ENCODE measurements around the gene BRPF3.

Gene BRPF3

DNA sequence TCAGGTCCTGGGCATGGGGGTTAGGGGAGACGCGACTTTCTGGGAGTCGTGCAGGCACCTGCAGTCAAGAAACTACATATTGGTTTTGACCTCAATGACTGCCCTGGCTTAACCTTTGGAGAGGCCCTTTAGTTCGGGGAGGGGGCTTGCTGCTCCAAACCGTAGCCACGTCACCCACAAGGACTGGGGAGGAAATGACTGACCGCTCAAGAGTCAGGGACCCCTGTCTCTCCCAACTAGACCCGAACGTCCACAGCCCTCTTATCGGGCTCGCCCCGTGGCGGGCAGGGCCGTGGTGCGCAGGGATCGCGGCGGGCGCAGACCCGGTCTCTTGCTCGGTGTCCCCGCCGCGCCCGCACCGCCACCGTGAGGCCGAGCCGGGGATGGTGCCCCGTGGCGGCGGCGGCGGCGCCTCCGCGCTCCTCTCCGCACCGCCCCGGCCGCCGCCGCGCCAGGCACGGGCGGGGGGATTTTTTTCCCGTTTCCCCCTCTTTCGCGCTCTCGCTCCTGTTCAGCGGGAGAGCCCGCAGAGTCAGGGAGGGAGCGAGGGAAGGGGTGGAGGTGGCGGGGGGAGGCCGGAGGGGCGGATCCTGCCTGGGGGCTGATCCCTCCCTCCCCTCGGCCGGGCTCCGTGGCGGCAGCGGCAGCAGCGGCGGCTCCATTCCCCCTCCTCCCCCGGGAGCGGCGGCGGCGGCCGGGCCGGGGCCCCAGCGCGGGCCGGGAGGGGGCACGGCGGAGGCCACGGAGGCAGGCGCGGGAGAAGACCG lies at the start of gene BRPF3:
Gene BRPF3 (plus strand): TSS at position 632 of the 767 bp plus-strand sequence. CDS start 3,579 bp downstream, outside the sequence.
- peak; percentile 88 for DNase-seq (ENCODE audit: low spot score)

GRCh38 chr6:36147294-36147693 lies 49.2 kb upstream of the BRPF3 start:
- no peak for DNase-seq (ENCODE audit: low spot score)

GRCh38 chr6:36149476-36149875 lies 47.1 kb upstream of the BRPF3 start:
- DNase-seq (ENCODE audit: low spot score), result no peak

DNA sequence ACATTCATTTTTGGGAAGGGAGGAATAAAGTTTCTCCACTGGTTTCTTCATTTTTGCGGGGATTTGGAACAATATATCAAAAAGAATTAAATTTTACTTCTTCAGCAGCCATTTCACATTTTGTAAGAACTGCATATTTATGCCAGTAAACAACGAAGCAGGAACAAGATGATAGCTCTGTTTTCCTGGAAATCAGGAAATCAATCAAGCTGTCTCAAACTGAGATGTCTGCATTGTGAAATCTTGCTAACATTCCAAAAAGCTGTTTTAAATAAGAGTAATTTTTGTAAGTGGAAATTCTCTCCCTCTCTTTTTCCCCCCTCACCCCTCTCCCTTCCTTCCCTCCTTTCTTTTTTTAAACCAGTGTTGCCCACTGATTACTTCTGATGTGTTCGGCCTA lies 46.3 kb upstream of the BRPF3 start:
- no peak for DNase-seq (ENCODE audit: low spot score)

DNA sequence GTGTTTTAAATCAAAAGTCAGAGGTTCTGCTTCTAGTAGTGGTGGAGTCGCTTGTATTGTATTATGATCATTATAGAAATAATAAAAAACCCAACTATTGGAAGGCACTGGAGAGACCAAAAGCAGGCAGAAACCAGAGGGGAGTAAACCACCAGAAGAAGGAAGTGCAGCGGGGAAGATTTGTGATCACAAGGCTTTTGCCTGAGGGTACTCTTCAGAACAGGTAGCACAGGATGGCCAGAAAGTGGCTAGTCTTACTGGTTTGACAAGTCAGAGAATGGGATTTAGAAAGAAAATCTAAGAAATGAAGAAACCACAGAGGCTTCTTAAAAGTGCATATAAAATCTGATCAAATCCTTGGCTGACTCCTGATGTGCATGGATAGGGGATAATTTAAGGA lies 42.3 kb upstream of the BRPF3 start:
- DNase-seq (ENCODE audit: low spot score), result no peak

DNA sequence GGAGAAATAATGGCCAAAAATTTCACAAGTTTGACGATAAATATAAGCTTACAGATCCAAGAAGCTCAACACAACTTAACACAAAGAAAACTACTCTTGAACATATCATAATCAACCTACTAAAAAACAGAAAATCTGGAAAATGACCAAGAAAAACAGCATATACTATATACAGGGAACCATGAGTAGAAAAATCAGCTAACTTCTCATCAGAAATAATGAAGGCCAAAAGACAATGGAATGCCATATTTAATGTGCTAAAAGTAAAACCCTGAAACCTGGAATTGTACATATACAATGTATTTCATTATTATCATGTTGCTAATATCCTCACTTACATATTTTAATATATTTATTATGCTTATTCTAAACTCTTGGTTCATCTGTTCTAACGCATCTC lies 40.9 kb upstream of the BRPF3 start:
- DNase-seq (ENCODE audit: low spot score), result no peak

DNA sequence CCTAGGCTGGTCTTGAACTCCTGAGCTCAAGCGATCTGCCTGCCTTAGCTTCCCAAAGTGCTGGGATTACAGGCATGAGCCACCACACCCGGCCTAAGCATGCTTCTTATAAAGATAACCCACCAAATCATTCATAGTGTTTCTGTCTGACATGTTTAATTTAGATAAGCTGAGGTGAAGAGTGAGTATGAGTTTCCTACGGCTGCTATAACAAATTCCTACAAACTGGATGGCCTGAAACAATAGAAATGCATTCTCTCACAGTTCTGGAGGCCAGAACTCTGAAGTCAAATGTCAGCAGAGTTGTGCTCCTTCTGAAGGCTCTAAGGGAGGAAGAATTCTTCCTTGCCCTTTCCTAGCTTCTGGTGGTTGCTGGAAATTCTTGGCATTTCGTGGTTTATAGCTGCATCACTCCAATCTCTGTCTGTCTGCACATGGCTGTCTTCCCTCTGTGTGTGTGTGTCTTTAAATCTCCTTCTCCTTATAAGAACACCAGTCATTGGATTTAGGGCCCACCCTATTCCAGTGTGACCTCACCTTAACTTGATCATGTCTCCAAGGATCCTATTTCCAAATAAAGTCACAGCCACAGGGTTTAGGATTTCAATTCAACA lies 36.3 kb upstream of the BRPF3 start:
- no peak for DNase-seq (ENCODE audit: low spot score)

- no peak for DNase-seq (ENCODE audit: low spot score)
Observed at GRCh38 chr6:36169023-36170007, 27.2 kb upstream of the BRPF3 start.

DNA sequence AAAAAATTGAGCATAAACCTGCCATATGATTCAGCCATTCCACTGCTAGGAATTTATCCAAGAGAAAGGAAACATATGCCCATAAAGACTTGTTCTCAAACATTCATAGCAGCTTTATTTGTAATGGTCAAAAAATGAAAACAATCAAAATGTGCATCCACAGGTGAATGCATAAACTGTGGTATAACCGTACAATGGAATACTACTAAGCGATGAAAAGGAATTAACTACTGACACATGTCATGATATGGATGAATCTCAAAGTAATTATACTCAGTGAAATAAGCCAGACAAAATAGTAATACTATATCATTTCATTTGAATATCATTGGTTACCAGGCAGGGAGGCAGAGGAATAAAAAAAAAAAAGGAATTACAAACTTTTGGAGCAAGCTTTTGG lies 25.8 kb upstream of the BRPF3 start:
- no peak for DNase-seq (ENCODE audit: low spot score)

DNA sequence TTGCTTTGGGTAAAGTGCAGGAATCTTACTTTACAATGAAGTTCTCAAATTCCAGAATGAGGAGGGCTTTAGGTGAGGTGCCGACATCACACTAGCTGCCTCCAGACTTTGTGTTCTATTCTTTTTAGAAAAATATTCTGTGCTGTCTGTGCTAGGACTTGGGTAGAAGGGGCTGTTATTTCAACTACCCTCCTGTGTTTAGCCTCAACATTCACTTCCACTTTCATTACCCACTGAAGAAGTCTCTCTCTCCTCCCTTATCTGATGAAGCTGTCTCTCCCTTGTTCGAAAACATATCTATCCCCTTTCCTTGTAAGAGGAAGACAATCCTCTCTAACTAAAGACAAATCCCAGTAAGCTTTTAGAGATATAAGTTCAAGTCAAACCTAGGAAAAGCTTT lies 25.0 kb upstream of the BRPF3 start:
- no peak for DNase-seq (ENCODE audit: low spot score)

- no peak for DNase-seq (ENCODE audit: low spot score)
Observed at GRCh38 chr6:36177166-36177565, 19.4 kb upstream of the BRPF3 start.

- no peak for DNase-seq (ENCODE audit: low spot score)
Observed at GRCh38 chr6:36178544-36178943, 18.0 kb upstream of the BRPF3 start.

GRCh38 chr6:36180126-36180525 lies 16.4 kb upstream of the BRPF3 start:
- DNase-seq (ENCODE audit: low spot score), result no peak

- DNase-seq (ENCODE audit: low spot score), result no peak
Observed at GRCh38 chr6:36184311-36184710, 12.2 kb upstream of the BRPF3 start.

DNA sequence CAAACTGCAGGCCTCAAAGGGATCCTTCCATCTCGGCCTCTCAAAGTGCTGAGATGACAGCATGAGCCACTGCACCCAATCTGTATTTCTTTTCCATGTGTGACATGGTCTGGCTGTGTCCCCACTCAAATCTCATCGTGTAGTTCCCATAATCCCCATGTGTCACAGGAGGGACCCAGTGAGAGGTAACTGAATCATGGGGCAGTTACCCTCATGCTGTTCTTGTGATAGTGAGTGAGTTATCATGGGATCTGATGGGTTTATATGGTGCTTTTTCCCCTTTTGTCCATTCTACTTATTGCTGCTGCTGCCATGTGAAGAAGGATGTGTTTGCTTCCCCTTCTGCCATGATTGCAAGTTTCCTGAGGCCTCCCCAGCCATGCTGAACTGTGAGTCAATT lies 10.3 kb upstream of the BRPF3 start:
- no peak for DNase-seq (ENCODE audit: low spot score)

- DNase-seq (ENCODE audit: low spot score), result no peak
Observed at GRCh38 chr6:36187446-36187845, 9.1 kb upstream of the BRPF3 start.

DNA sequence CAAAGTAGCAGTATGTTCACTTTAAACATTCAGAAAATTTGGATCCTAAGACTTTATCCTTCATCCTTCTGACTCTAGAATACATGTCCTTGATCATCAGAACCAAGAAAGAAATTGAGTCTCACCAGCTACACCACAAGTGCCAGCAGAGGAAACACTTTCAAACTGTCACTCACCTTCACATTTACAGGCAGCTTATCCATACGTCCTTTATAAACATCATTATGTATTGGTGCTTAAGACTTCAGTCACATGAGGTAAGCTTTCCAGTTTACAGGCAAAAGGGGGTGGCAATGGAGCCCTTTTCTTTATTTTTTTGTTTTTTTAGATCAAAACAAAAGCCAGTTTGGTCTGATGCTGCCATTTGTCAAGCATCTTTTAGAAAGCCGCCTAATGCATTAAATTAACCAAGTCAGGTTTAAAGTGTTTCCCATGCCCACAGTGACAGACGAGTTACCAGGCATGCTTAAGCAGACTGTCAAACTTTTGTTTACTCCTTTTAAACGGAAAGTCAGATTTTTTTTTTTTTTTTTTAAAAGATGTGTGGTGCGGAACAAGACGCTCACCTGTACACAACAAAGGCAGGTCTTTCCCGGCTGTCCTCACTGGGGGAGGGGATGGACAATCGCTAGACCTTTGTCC lies 952 bp upstream of the BRPF3 start:
- DNase-seq (ENCODE audit: low spot score), result peak; percentile 7

- DNase-seq (ENCODE audit: low spot score), result peak; percentile 98
Observed at GRCh38 chr6:36196880-36197548, 470 bp downstream of the BRPF3 start.

DNA sequence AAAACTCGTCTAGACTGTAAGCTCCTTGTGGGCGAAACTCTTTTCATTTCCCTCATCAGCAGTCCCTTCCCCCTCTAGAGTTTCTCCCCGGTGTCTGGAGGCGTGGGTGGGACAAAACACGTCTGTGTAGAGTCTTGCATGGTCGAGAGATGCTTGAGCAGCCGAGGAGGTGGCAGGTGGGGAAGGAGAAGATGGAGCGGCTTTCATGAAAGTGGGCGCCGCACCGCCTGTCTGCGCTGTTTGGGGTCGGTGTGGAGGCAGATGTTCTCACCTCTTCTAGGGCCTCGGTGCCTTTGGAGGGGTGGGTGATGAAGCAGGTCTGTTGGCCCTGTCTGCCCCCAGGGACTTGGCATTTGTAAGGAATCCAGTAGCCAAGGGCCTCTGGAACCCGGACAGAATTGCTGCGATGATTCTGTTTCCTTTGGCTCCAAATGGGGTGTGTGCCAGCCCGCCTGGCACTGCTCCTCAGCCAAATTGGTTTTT lies 1.2 kb downstream of the BRPF3 start:
- DNase-seq (ENCODE audit: low spot score), result peak; percentile 31

GRCh38 chr6:36198986-36199385 lies 2.4 kb downstream of the BRPF3 start:
- DNase-seq (ENCODE audit: low spot score), result no peak

DNA sequence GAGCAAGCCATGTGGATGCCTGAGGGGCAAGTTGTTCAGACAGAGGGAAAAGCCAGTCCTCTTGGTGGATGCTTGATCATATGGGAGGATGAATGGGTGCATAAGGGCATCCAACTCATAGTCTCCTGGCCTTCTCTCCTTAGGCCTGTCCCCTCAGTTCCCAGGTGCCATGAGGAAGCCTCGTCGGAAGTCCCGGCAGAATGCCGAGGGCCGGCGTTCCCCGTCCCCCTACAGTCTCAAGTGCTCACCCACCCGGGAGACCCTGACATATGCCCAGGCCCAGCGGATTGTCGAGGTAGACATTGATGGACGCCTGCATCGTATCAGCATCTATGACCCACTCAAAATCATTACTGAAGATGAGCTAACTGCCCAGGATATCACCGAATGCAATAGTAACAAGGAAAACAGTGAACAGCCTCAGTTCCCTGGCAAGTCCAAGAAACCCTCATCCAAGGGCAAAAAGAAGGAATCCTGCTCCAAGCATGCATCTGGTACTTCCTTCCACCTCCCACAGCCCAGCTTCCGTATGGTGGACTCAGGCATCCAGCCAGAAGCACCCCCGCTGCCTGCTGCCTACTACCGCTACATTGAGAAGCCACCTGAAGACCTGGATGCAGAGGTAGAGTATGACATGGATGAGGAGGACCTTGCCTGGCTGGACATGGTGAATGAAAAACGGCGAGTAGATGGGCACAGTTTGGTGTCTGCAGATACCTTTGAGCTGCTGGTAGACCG lies 3.8 kb downstream of the BRPF3 start:
- DNase-seq (ENCODE audit: low spot score), result no peak

All from globus pallidus (tissue), 1 donor.